WTC11 (cell line): ENCODE measurements around the gene ASPHD1. TPM values are rescaled to one million over a fixed set of nuclear protein-coding genes. Genes with fewer than 3 reads are reported as not detected.
A peak's percentile ranks its signal among the peaks of the same experiment; 100 is the strongest.

Source experiments
- AR ChIP-seq: fragments of 250-450 bp; sonication (Bioruptor Pico); IDR thresholded peaks from 2 replicates; pipeline ENCODE4 v1.9.0; 2021; ENCODE audit warnings: mild to moderate bottlenecking
- ARID4B ChIP-seq: sonication (generic); formaldehyde crosslinking; IDR thresholded peaks from 2 replicates; pipeline ENCODE4 v1.8.0; 2023; ENCODE audit warnings: missing genetic modification reagents, mild to moderate bottlenecking, borderline replicate concordance
- ATF1 ChIP-seq: sonication (generic); formaldehyde crosslinking; IDR thresholded peaks from 2 replicates; pipeline ENCODE4 v1.8.1; 2023; ENCODE audit warnings: mild to moderate bottlenecking, moderate library complexity, missing genetic modification reagents
- CREB1 ChIP-seq: sonication (generic); formaldehyde crosslinking; IDR thresholded peaks from 2 replicates; pipeline ENCODE4 v1.8.0; 2023; ENCODE audit warnings: mild to moderate bottlenecking, missing genetic modification reagents
- CREM ChIP-seq: sonication (generic); formaldehyde crosslinking; IDR thresholded peaks from 2 replicates; pipeline ENCODE4 v1.8.1; 2022; ENCODE audit warnings: mild to moderate bottlenecking, missing genetic modification reagents, moderate library complexity
- E2F1 ChIP-seq: sonication (generic); formaldehyde crosslinking; IDR thresholded peaks from 2 replicates; pipeline ENCODE4 v1.8.0; 2022; ENCODE audit warnings: mild to moderate bottlenecking, missing genetic modification reagents
- E2F5 ChIP-seq: sonication (generic); formaldehyde crosslinking; IDR thresholded peaks from 2 replicates; pipeline ENCODE4 v1.8.1; 2022; ENCODE audit warnings: mild to moderate bottlenecking, moderate library complexity, missing genetic modification reagents
- EMX1 ChIP-seq: fragments of 250-450 bp; sonication (Bioruptor Pico); IDR thresholded peaks from 2 replicates; pipeline ENCODE4 v1.8.0; 2021; ENCODE audit warnings: mild to moderate bottlenecking
- FOXJ3 ChIP-seq: sonication (generic); formaldehyde crosslinking; IDR thresholded peaks from 2 replicates; pipeline ENCODE4 v1.9.0; 2021; ENCODE audit warnings: missing genetic modification reagents, mild to moderate bottlenecking, borderline replicate concordance
- FOXK1 ChIP-seq: sonication (generic); formaldehyde crosslinking; IDR thresholded peaks from 2 replicates; pipeline ENCODE4 v1.8.0; 2022; ENCODE audit warnings: mild to moderate bottlenecking, moderate library complexity, missing genetic modification reagents
- GABPB1 ChIP-seq: sonication (generic); formaldehyde crosslinking; IDR thresholded peaks from 2 replicates; pipeline ENCODE4 v1.8.1; 2023; ENCODE audit warnings: mild to moderate bottlenecking, missing genetic modification reagents
- IRF2 ChIP-seq: sonication (generic); formaldehyde crosslinking; IDR thresholded peaks from 2 replicates; pipeline ENCODE4 v1.8.0; 2022; ENCODE audit warnings: low read depth, missing genetic modification reagents, borderline replicate concordance
- NFE2L1 ChIP-seq: sonication (generic); formaldehyde crosslinking; IDR thresholded peaks from 2 replicates; pipeline ENCODE4 v1.8.1; 2023; ENCODE audit warnings: missing genetic modification reagents
- RELA ChIP-seq: sonication (generic); formaldehyde crosslinking; IDR thresholded peaks from 2 replicates; pipeline ENCODE4 v1.8.1; 2022; ENCODE audit warnings: missing genetic modification reagents, mild to moderate bottlenecking, borderline replicate concordance
- SP1 ChIP-seq: sonication (generic); formaldehyde crosslinking; conservative IDR thresholded peaks from 2 replicates; pipeline ENCODE4 v1.8.1; 2022; ENCODE audit warnings: missing genetic modification reagents
- TCF7 ChIP-seq: sonication (generic); formaldehyde crosslinking; IDR thresholded peaks from 2 replicates; pipeline ENCODE4 v1.8.0; 2022; ENCODE audit warnings: mild to moderate bottlenecking, low read depth, missing genetic modification reagents, moderate library complexity
- TEAD4 ChIP-seq: sonication (generic); formaldehyde crosslinking; IDR thresholded peaks from 2 replicates; pipeline ENCODE4 v1.8.0; 2022; ENCODE audit warnings: mild to moderate bottlenecking, missing genetic modification reagents
- ZNF416 ChIP-seq: fragments of 250-450 bp; sonication (Bioruptor Pico); IDR thresholded peaks from 2 replicates; pipeline ENCODE4 v1.9.0; 2021; ENCODE audit warnings: mild to moderate bottlenecking, inconsistent platforms
- ZNF423 ChIP-seq: fragments of 250-450 bp; sonication (Bioruptor Pico); IDR thresholded peaks from 2 replicates; pipeline ENCODE4 v2.1.2; 2022; ENCODE audit warnings: mild to moderate bottlenecking, moderate library complexity
- total RNA-seq: library from RNA; stranded (reverse); gene quantifications from 3 replicates; pipeline ENCODE4 v1.2.3, GENCODE V29; 2021

The ASPHD1 gene
- total RNA-seq, 1 experiment from 2014 or later = 26.9 TPM

- peak; percentile 90; the same call in 1 of the 2 replicates for TF ChIP-seq ARID4B (CRISPR knock-in tag)
- TF ChIP-seq RELA = no peak
- no peak for TF ChIP-seq NFE2L1 (CRISPR knock-in tag)
- no peak for TF ChIP-seq ZNF416 (CRISPR knock-in tag)
- no peak for TF ChIP-seq CREB1 (CRISPR knock-in tag)
- TF ChIP-seq EMX1 = no peak
- no peak for TF ChIP-seq AR
- no peak for TF ChIP-seq TEAD4 (CRISPR knock-in tag)
- peak; percentile 88 for TF ChIP-seq SP1 (CRISPR knock-in tag)
- TF ChIP-seq IRF2 (CRISPR knock-in tag) = no peak
- TF ChIP-seq CREM (CRISPR knock-in tag) = no peak
- 0 out of 2 replicates have a peak, but pooled peaks have one; percentile 31 for TF ChIP-seq ATF1 (CRISPR knock-in tag)
- TF ChIP-seq TCF7 (CRISPR knock-in tag) = no peak
- no peak for TF ChIP-seq FOXJ3
- TF ChIP-seq ZNF423 = no peak
- peak; percentile 16; the same call in 1 of the 2 replicates for TF ChIP-seq FOXK1 (CRISPR knock-in tag)
- 0 out of 2 replicates have a peak, but pooled peaks have one; percentile 51 for TF ChIP-seq E2F1 (CRISPR knock-in tag)
- TF ChIP-seq GABPB1 = no peak; the same call in 1 of the 2 replicates
- TF ChIP-seq E2F5 (CRISPR knock-in tag) = no peak
Measured at GRCh38 chr16:29925781-29926710, 25.8 kb downstream of the ASPHD1 start, which contains the start of gene KCTD13 (continued).
